ENCODE results near the gene MAD1L1.

MAD1L1 gene

DNA sequence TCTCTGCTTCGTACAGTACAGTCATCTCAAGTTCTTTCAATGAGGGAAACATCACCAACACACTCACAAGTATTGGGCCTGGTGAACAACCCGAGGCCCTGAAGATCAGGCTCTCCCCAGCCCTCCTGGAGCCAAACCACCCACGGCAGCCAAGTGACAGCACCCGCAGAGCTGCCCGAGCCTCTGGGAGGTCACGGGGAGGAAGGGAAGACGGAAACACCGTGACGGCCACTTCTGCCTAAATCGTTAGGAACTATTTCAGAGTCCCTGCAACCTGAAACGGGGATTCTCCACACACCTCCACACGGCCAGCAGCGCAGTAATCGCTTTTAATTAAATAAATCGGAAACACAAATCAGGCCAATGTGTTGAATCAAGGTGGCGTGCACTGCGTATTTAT, 222.6 kb downstream of the MAD1L1 start:
- no peak for TF ChIP-seq GATA3 (IDR thresholded peaks at IDR 0.05; ENCODE audit: low read depth, low read length)
- TF ChIP-seq GATA2 (IDR thresholded peaks at IDR 0.05; ENCODE audit: low read depth, low read length), result no peak

- no peak for TF ChIP-seq GATA3 (IDR thresholded peaks at IDR 0.05; ENCODE audit: low read depth, low read length)
Measured at GRCh38 chr7:2009541-2010001, 223.2 kb downstream of the MAD1L1 start.

- TF ChIP-seq GATA2 (IDR thresholded peaks at IDR 0.05; ENCODE audit: low read depth, low read length) (no peak), GATA3 (IDR thresholded peaks at IDR 0.05; ENCODE audit: low read depth, low read length) (no peak)
Measured at GRCh38 chr7:2008936-2009540, 223.7 kb downstream of the MAD1L1 start.

- TF ChIP-seq GATA3 (IDR thresholded peaks at IDR 0.05; ENCODE audit: low read depth, low read length), result no peak
- TF ChIP-seq GATA2 (IDR thresholded peaks at IDR 0.05; ENCODE audit: low read depth, low read length), result no peak
Measured at GRCh38 chr7:2008101-2008935, 224.4 kb downstream of the MAD1L1 start.

- TF ChIP-seq GATA3 (IDR thresholded peaks at IDR 0.05; ENCODE audit: low read depth, low read length) (no peak), GATA2 (IDR thresholded peaks at IDR 0.05; ENCODE audit: low read depth, low read length) (no peak)
Measured at GRCh38 chr7:2007551-2007950, 225.2 kb downstream of the MAD1L1 start.

GRCh38 chr7:2006921-2007381, 225.8 kb downstream of the MAD1L1 start:
- TF ChIP-seq GATA2 (IDR thresholded peaks at IDR 0.05; ENCODE audit: low read depth, low read length) (no peak), GATA3 (IDR thresholded peaks at IDR 0.05; ENCODE audit: low read depth, low read length) (no peak)

GRCh38 chr7:2006231-2006771, 226.4 kb downstream of the MAD1L1 start:
- no peak for TF ChIP-seq GATA2 (IDR thresholded peaks at IDR 0.05; ENCODE audit: low read depth, low read length)
- no peak for TF ChIP-seq GATA3 (IDR thresholded peaks at IDR 0.05; ENCODE audit: low read depth, low read length)

DNA sequence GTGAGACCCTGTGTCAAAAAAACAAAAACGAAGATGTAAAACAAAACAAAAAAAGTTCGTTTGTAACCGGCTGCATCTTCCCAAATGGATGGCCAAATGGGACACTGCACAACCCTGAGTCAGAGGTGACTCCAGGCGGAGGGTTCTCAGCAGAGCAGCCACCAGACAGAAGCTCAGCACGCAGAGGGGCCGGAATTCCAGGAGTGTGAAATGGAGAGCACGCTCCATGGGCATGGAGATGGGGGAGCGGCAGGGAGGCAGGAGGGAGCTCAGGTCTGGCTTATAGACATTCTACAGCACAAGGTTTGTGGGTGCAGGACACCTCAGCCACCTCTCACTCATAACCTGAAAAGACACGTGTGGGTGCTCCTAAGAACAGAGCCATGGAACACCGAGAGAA, 227.0 kb downstream of the MAD1L1 start:
- TF ChIP-seq GATA3 (IDR thresholded peaks at IDR 0.05; ENCODE audit: low read depth, low read length) (no peak), GATA2 (IDR thresholded peaks at IDR 0.05; ENCODE audit: low read depth, low read length) (no peak)

GRCh38 chr7:2004841-2005725, 227.7 kb downstream of the MAD1L1 start:
- no peak for TF ChIP-seq GATA2 (IDR thresholded peaks at IDR 0.05; ENCODE audit: low read depth, low read length)
- TF ChIP-seq GATA3 (IDR thresholded peaks at IDR 0.05; ENCODE audit: low read depth, low read length), result no peak

DNA sequence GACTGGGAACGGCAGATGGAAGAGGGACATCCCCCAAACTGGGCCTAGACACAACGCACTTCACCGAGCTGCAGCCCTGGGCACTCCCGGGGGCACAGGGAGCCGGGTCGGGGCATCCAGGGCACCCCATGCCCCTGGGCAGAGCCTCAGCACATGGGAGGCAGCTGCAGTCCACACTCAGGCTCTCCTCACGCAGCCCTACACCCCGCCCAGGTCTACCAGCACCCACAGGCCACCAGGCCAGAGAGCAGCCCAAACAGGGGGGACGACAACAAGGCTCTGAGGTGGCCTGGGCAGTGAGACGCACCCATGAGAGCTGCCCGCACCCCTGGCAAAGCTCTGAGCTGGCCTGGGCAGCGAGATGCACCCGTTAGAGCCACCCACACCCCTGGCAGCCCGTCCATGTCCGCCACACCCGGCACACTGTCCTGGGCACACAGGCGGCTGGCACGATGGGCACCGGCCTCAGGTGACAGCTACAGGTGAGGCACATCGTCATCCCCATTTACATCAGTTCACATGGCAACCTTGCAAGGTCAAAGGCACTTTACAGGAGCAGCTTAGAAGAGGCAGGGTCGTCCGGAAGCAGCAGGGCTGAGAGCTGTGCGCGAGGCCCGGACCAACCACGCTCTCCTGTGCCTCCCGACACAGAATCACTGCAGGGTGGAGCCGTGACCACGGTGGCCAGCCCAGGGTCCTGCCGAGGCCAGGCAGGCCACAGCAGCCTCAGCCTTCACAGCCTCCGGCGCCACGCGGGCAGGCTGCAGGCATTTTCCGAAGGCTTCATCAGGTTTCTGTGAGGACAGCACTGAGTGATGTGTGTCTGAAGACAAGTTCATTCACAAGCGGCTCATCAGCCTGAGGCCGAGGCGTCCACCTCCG, 228.6 kb downstream of the MAD1L1 start:
- no peak for TF ChIP-seq GATA3 (IDR thresholded peaks at IDR 0.05; ENCODE audit: low read depth, low read length)
- no peak for TF ChIP-seq GATA2 (IDR thresholded peaks at IDR 0.05; ENCODE audit: low read depth, low read length)

DNA sequence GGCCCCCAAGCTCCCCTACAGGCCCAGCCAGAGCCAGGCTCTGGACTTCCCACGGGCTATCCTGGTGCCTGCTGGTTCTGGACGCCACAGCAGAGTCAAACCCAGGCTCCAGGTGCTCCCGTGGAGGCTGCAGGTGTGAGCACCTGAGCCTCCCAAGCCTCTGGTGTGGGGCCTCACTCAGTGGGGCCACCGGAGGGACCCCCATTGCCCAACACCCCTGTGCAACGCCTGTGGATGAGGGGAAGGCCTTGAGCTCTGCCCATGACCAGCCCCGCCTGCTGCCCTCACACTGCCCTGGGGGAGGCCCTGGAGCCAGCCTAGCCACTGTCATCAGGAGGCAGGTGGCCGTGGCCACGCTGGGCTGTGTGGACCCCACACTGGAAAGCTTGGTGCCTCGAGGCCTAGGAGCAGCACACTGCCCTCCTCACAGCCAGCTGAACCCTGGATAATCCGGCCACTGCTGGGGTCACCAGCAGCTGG, 229.3 kb downstream of the MAD1L1 start:
- no peak for TF ChIP-seq GATA3 (IDR thresholded peaks at IDR 0.05; ENCODE audit: low read depth, low read length)
- TF ChIP-seq GATA2 (IDR thresholded peaks at IDR 0.05; ENCODE audit: low read depth, low read length), result no peak

DNA sequence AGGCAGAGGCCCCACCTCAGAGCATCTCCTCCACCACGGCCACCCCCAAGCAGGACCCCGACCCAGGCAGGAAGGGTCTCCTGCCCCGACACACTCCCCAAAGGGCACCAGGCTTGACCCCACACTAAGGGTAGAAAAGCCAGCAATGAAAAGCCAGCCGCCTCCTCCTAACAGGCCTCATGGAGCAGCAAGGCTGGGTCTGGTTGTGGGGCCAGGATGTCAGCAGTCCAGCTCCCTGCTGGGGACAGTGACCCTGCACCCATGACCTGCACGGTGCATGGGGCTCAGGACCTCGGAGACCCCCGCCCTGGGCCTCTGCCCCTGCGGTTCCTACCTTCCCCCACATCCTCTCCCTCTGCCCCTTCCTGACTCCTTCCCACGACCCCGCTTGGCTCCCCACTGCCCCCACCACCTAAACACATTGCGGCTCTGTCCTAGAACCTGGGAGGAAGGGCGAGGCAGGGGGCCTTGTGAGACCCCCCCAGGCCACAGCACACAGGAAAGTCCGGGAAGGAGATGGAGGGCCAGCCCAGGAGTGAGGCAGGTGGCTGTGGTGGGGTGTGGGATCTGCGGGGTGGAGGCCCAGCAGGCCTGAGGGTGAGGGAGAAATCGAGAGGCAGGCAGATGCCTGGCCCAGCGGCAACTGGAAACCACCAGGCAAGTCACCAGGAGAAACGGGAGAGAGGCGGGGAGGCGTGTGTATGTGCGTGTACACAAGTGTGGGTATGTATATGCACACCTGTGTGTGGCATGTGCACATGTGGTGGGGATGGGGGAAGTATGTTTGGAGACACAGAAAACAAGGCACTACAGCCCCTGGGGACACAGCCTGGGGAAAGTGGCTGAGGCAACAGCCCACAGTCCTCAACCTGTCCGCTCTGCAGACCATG, 229.9 kb downstream of the MAD1L1 start:
- TF ChIP-seq GATA3 (IDR thresholded peaks at IDR 0.05; ENCODE audit: low read depth, low read length) (no peak), GATA2 (IDR thresholded peaks at IDR 0.05; ENCODE audit: low read depth, low read length) (no peak)
